ENCODE results near the gene SIDT2. TPM values are rescaled to one million over a fixed set of nuclear protein-coding genes. Genes with fewer than 3 reads are reported as not detected.
A peak's percentile ranks its signal among the peaks of the same experiment; 100 is the strongest.

SIDT2 gene
- total and polyA plus RNA-seq, 2 of the 13 experiments (the other 11 are each of a cell fraction or from before 2014, with no cell fraction given): 11.5 to 28.0 TPM

GRCh38 chr11:117143871-117144476, 34.6 kb upstream of the SIDT2 start, which contains the start of gene PAFAH1B2 (continued):
- TF ChIP-seq ZNF354B (CRISPR knock-in tag; IDR thresholded peaks at IDR 0.05) (no peak), ELF4 (CRISPR knock-in tag; IDR thresholded peaks at IDR 0.05; ENCODE audit: borderline replicate concordance) (peak; percentile 95), ATF4 (CRISPR knock-in tag; IDR thresholded peaks at IDR 0.05) (peak in 1 of 2 experiments; percentile 53; a peak in 1 of 4 replicates), IRX3 (CRISPR knock-in tag; IDR thresholded peaks at IDR 0.05; ENCODE audit: borderline replicate concordance, low read depth) (no peak), ZSCAN9 (CRISPR knock-in tag; IDR thresholded peaks at IDR 0.05; ENCODE audit: borderline replicate concordance) (peak; percentile 68; the same call in 1 of the 2 replicates), DZIP1 (CRISPR knock-in tag; IDR thresholded peaks at IDR 0.05) (no peak), YEATS4 (CRISPR knock-in tag; IDR thresholded peaks at IDR 0.05; ENCODE audit: borderline replicate concordance) (peak; percentile 91), SCMH1 (CRISPR knock-in tag; IDR thresholded peaks at IDR 0.05; ENCODE audit: borderline replicate concordance) (no peak), ZMYM4 (CRISPR knock-in tag; IDR thresholded peaks at IDR 0.05) (peak; percentile 77), RELA (CRISPR knock-in tag; IDR thresholded peaks at IDR 0.05) (no peak), DPF2 (CRISPR knock-in tag; IDR thresholded peaks at IDR 0.05; ENCODE audit: borderline replicate concordance, low read depth) (no peak), RCOR2 (CRISPR knock-in tag; IDR thresholded peaks at IDR 0.05) (0 out of 2 replicates have a peak, but pooled peaks have one; percentile 20), ZBTB43 (CRISPR knock-in tag; conservative IDR thresholded peaks at IDR 0.05) (no peak), RARG (CRISPR knock-in tag; IDR thresholded peaks at IDR 0.05; ENCODE audit: low read depth) (peak; percentile 46; the same call in 1 of the 2 replicates), DMAP1 (CRISPR knock-in tag; IDR thresholded peaks at IDR 0.05) (peak; percentile 98), ZFP41 (CRISPR knock-in tag; IDR thresholded peaks at IDR 0.05; ENCODE audit: borderline replicate concordance) (peak; percentile 89; the same call in 1 of the 2 replicates), ZFP36L1 (CRISPR knock-in tag; IDR thresholded peaks at IDR 0.05) (peak; percentile 77), PRMT3 (CRISPR knock-in tag; IDR thresholded peaks at IDR 0.05; ENCODE audit: borderline replicate concordance, low read depth) (no peak), FOXK1 (CRISPR knock-in tag; IDR thresholded peaks at IDR 0.05; ENCODE audit: borderline replicate concordance, low read depth) (peak; percentile 61; the same call in 1 of the 2 replicates)
- TF ChIP-seq, protein P1, sequence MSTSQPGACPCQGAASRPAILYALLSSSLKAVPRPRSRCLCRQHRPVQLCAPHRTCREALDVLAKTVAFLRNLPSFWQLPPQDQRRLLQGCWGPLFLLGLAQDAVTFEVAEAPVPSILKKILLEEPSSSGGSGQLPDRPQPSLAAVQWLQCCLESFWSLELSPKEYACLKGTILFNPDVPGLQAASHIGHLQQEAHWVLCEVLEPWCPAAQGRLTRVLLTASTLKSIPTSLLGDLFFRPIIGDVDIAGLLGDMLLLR (CRISPR knock-in tag; IDR thresholded peaks at IDR 0.05): peak; percentile 91
- TF ChIP-seq, protein P2, sequence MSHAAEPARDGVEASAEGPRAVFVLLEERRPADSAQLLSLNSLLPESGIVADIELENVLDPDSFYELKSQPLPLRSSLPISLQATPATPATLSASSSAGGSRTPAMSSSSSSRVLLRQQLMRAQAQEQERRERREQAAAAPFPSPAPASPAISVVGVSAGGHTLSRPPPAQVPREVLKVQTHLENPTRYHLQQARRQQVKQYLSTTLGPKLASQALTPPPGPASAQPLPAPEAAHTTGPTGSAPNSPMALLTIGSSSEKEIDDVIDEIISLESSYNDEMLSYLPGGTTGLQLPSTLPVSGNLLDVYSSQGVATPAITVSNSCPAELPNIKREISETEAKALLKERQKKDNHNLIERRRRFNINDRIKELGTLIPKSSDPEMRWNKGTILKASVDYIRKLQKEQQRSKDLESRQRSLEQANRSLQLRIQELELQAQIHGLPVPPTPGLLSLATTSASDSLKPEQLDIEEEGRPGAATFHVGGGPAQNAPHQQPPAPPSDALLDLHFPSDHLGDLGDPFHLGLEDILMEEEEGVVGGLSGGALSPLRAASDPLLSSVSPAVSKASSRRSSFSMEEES (CRISPR knock-in tag; IDR thresholded peaks at IDR 0.05): peak; percentile 70
- TF ChIP-seq, protein P3, sequence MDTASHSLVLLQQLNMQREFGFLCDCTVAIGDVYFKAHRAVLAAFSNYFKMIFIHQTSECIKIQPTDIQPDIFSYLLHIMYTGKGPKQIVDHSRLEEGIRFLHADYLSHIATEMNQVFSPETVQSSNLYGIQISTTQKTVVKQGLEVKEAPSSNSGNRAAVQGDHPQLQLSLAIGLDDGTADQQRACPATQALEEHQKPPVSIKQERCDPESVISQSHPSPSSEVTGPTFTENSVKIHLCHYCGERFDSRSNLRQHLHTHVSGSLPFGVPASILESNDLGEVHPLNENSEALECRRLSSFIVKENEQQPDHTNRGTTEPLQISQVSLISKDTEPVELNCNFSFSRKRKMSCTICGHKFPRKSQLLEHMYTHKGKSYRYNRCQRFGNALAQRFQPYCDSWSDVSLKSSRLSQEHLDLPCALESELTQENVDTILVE (CRISPR knock-in tag; IDR thresholded peaks at IDR 0.05): no peak; the same call in 1 of the 2 replicates

All from HepG2 (cell line).